ENCODE results near the gene PRODH2. TPM values are rescaled to one million over a fixed set of nuclear protein-coding genes. Genes with fewer than 3 reads are reported as not detected.
"Not testable (repeated sequence)": the region's sequence is repeated elsewhere in the genome, so short reads cannot be mapped to it uniquely, and the experiment has no call there.

Gene PRODH2
- polyA plus RNA-seq, 10 donors: not detected

DNA sequence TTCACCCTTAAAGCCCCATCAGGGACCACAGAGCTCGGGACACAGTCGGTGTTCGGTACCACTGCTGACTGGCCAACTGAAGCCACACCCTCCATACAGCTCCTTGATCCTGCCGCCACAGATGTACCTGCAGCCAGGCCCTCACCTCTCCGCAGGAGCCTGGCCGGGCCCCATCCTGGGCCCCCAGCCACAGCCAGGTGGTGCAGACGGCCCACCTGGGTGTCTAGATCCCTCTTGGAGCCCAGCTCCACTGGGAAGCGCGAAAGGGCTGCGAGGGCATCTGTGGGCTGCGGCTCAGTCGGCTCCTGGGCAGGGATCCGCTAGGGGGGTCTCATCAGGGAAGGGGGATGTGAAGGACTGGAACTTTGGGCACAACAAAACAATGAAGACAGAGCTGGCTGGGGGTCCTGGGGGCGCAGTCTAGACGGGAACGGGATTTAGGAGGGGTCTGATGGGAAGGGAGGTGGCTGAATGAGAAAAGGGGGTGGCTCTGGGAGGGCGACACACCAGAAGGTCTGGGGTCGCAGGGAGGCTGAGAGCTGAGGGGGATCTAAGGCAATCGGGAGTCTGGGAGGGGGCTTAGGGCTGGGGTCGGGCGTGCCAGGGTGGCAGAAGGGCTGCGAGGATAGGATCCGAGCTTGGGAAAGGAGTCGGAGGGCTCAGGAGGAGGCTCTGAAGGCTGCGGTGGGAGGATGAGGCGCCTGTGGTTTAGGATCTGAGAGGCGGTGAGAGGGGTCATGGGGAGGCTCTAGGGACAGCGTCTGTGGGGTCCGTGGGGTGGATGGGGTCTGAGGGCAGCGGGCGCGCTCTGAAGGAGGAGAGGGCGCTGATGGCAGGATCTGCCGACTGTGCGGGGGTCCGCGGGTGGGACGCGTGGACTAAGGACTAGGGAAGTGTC is 15.8 kb downstream of the PRODH2 start:
- DNase-seq: no peak

- DNase-seq: not testable (repeated sequence)
Measured at GRCh38 chr19:35795564-35795963, 17.1 kb downstream of the PRODH2 start.

DNA sequence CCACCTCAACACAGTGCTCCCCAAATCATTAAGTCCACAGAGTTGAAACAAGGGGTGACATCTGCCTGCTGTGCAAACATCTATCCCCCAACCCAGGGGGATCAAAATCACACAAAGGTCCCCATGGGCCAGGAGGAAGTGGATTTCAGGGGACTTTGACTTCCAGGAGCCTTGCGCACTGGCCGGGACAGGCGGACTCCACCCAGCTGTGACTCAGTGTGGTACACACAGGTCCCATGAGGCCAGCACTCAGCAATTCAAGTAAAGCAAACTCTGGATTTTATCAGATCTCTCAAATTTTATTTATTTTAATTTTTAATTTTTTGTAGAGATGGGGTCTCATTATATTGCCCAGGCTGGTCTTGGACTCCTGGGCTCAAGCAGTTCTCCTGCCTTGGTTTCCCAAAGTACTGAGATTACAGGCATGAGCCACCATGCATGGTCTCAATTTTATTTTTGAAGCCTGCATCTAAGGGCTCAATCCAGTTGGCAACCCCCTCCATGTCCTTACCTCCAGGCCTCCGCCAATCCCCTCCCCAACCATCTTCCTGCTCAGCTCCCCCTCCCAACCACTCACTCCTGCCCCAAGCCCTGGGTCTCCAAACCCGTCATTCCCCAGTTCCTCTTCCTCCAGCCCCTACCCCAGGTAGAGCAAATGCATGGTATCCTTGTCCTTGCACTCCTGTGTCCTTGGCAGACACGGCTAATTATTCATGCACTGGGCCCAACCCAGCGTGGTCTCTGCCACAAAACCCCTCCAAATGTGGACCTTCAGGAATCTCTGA is 19.1 kb downstream of the PRODH2 start:
- DNase-seq: no peak

DNA sequence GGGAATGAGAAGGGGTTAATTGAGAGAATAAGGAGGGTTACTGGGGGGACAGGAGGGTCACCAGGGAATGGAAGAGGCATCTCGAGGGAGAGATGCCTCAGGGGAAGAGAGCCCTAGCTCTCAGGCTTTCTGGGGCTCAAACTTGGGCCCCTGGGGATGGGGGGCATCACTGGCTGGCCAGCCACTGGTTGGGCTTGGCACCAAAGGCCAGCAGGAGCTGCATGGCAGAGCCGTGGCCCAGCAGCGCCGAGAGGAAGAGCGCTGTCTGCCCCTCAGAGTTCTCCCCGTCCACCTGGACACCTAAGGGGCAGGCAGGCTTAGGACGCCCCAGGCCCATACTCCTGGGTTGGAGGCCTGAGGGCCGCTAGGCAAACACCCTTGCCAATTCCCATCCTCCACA is 19.8 kb downstream of the PRODH2 start:
- no peak for DNase-seq

GRCh38 chr19:35792312-35792711 is 20.3 kb downstream of the PRODH2 start:
- no peak for DNase-seq

DNA sequence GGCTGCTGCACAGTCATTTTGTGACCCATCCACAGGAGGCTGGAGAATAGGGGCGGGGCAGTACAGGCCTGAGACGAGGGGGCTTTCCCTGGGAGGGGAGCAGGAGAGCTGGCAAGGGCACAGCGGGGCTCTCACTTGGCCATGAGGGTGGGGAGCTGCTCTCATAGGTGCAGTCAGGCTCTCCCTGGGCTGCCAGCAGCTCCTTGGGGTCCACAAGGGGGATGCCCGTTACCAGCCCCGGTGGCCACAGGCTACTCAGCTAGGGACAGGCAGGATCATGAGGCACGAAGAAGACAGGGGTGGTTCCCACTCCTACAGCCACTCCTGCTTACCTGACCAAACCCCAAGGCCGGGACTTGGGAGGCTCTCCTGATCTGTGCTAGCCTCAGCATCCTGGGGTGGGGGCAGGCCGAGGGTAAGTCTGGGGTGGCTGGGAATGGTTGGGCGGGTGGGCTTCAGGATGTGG is 20.8 kb downstream of the PRODH2 start:
- no peak for DNase-seq

GRCh38 chr19:35790981-35791813 is 21.4 kb downstream of the PRODH2 start:
- no peak for DNase-seq

DNA sequence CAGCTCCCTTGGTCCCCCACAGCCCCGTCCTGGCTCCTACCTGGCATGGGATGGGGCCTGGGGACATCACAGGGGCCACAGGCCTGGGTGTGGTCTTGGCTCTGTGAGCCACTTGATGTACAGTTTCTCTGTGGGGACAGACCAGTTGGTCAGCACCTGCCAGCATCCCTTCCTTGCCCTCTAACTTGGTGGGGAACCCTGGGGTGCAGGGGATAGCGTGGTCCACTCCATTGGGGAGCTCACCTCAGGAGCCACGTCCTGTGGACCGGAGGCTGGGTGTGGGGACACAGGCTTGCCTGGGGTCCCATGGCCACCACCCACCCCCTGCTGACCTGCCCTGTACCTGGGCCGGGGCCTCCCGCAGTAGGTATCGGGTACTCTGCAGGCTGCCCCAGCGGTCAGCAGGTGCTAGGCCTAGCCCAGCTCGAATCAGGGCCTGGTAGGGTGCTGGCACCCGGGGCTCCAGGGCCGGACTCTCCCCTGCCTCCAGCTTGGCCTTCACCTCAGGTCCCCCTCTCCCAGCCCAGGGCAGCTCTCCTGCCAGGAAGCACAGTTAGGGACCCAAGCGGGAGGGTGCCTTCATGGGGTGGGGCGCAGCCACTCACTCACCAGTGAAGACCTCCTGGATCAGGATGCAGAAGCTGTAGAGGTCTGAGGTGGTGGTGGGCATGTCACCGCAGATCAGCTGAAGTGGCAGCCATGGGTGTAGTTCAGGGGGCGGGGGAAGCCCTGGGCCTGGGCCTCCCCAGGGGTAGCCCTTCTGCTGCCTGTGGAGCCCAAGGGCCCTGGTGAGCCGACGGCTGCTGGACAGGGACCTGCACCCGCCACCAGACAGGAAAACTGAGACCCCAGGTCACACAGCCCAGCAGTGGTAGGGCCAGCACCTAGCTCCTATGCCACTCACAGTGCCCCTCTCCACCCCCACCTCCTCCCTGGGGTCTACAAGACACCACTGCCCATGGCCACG is 22.4 kb downstream of the PRODH2 start:
- DNase-seq: no peak

DNA sequence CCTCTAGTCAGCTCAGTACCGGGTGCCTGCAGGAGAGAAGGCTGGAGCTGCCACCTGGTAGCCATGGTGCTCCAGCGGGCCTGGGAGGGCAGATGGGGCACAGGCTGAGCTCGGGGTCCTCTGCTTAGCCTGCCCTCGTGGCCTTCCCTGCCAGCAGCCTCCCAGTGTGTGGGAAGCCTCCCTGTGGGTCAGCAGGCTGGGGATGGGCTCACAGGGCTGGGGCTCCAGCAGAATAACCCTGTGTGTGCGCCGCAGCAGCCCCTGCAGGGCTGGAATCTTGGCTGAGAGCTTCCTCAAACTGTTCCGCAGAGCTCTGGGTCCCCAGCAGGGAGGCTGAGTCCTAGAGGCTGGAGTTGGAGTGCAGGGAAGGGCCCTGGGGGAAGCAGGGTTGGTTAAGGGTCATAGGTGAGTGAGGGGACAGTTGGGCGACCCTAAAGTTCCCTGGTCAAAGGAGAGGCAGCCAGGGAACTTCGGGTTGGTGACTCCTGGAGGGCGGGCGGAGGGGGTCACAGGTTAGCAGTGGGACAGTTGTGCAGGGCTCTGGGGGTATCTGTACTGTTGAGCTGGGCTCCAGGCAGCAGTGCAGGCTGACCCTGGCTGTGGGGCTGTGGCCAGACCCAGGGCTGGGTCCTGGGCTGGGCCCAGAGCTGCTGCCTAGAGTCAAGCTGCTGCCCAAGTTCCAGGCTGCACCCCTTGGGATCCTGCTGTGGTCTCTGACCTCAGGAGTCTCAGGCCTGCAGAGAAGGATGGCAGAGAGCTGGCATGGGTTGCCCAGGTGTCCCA is 23.3 kb downstream of the PRODH2 start:
- DNase-seq: no peak

- DNase-seq: no peak
Measured at GRCh38 chr19:35788205-35788960, 24.3 kb downstream of the PRODH2 start.

DNA sequence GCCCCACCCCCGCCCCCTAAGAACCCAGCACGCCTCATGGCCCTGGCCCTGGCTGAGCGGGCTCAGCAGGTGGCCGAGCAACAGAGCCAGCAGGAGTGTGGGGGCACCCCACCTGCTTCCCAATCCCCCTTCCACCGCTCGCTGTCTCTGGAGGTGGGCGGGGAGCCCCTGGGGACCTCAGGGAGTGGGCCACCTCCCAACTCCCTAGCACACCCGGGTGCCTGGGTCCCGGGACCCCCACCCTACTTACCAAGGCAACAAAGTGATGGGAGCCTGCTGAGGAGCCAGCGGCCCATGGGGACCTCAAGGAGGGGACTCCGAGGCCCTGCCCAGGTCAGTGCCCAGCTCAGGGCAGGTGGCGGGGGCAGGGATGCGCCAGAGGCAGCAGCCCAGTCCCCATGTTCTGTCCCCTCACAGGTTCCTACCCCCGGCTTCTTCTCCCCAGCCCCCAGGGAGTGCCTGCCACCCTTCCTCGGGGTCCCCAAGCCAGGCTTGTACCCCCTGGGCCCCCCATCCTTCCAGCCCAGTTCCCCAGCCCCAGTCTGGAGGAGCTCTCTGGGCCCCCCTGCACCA is 25.3 kb downstream of the PRODH2 start:
- no peak for DNase-seq

- no peak for DNase-seq
Measured at GRCh38 chr19:35786299-35787160, 26.1 kb downstream of the PRODH2 start.

DNA sequence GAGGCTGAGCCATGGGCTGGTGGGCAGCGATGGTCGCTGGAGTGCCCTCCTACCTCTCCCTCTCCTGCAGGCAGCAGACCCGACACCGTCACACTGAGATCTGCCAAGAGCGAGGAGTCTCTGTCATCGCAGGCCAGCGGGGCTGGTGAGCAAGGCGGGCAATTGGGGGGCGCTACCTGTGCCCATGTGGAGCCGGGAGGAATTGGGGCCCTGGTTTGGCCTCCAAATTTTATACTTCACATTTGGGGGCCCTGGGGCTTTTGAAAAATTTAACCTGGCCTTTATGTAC is 27.4 kb downstream of the PRODH2 start:
- DNase-seq: no peak

DNA sequence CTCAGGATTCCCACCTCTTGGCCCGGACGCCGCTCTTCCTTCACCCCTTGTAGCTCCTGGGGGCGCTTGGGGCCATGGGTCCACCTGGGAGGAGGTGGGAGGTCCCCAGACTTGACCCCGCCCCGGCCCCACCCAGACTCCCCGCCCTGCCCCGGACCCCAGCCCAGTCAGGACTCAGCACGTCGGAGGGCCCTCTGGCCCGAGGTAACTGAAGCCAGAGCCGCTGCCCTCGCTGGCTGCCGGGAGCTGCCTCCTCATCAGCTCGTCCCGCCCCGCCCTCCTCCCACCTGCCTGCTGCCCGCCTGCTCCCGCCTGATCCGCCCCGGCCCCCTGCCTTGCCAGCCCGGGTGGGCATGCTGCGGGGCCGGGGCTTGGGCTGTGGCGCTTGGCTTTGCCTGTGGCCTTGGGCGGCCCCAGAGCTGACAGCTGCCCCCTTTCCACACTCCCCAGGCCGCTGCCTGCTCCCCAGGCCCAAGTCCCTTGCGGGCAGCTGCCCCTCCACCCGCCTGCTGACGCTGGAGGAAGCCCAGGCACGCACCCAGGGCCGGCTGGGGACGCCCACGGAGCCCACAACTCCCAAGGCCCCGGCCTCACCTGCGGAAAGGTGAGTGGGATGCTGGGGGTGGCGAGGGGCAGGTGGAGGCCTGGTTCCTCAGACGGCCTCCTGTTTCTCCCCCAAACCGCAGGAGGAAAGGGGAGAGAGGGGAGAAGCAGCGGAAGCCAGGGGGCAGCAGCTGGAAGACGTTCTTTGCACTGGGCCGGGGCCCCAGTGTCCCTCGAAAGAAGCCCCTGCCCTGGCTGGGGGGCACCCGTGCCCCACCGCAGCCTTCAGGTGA is 27.9 kb downstream of the PRODH2 start:
- no peak for DNase-seq

- DNase-seq: no peak
Measured at GRCh38 chr19:35783469-35784434, 28.9 kb downstream of the PRODH2 start.

DNA sequence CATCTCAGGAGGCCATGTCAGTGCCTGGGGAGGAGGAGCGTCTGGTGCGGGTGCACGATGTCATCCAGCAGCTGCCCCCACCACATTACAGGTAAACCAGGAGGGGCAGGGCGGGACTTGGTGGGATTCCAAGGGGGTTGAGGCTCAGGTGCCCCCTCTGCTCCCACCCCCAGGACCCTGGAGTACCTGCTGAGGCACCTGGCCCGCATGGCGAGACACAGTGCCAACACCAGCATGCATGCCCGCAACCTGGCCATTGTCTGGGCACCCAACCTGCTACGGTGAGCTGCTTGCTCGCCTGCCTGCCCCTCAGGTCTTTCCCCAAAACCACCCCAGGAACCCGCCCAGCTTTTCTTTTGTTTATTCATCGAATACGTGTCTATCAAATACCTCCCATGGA is 30.1 kb downstream of the PRODH2 start:
- DNase-seq: no peak

All from muscle of back (tissue), 11 donors.